ENCODE data around the gene INPP5A.
A peak's percentile ranks its signal among the peaks of the same experiment; 100 is the strongest.

Gene INPP5A

GRCh38 chr10:132541129-132541528 lies 3.5 kb downstream of the INPP5A start:
- H3K36me3 ChIP-seq (ENCODE audit: insufficient read depth, low read length): no peaks in the 10 kb centered on the region
- H3K4me2 ChIP-seq (ENCODE audit: low read depth, low read length, poor library complexity, severe bottlenecking): peak overlapping the region; percentile 95
- H3K79me2 ChIP-seq (ENCODE audit: insufficient read depth, low read length): peaks cover 88% of the 10 kb centered on the region
- H3K9me2 ChIP-seq (replicated peaks; ENCODE audit: low read depth, low read length): no peaks in the 10 kb centered on the region
- peaks cover 8% of the 10 kb centered on the region; the same call in 1 of the 2 replicates for H3F3A ChIP-seq (ENCODE audit: low read depth)
- TF ChIP-seq EZH2phosphoT487 (IDR thresholded peaks at IDR 0.05; ENCODE audit: borderline replicate concordance): no peak
- TF ChIP-seq, protein P1, sequence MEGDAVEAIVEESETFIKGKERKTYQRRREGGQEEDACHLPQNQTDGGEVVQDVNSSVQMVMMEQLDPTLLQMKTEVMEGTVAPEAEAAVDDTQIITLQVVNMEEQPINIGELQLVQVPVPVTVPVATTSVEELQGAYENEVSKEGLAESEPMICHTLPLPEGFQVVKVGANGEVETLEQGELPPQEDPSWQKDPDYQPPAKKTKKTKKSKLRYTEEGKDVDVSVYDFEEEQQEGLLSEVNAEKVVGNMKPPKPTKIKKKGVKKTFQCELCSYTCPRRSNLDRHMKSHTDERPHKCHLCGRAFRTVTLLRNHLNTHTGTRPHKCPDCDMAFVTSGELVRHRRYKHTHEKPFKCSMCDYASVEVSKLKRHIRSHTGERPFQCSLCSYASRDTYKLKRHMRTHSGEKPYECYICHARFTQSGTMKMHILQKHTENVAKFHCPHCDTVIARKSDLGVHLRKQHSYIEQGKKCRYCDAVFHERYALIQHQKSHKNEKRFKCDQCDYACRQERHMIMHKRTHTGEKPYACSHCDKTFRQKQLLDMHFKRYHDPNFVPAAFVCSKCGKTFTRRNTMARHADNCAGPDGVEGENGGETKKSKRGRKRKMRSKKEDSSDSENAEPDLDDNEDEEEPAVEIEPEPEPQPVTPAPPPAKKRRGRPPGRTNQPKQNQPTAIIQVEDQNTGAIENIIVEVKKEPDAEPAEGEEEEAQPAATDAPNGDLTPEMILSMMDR (conservative IDR thresholded peaks at IDR 0.05; ENCODE audit: low read length): no peak
- no peaks in the 10 kb centered on the region for H3K9me3 ChIP-seq (ENCODE audit: insufficient read depth, low read depth, low read length)
- no peak overlapping the region for H2AFZ ChIP-seq (ENCODE audit: low read length)
- H3K9ac ChIP-seq (ENCODE audit: low read depth, low read length, poor library complexity, severe bottlenecking): peak overlapping the region; percentile 79
- H3K4me1 ChIP-seq (ENCODE audit: insufficient read depth, low read length, poor library complexity, severe bottlenecking): peaks cover 74% of the 10 kb centered on the region
- no peaks in the 10 kb centered on the region for H3K27me3 ChIP-seq (ENCODE audit: insufficient read depth, low read length, poor library complexity, severe bottlenecking)
- peak overlapping the region; percentile 92 for H3K4me3 ChIP-seq (ENCODE audit: low read length, poor library complexity, severe bottlenecking)
- peaks cover 36% of the 10 kb centered on the region for H4K20me1 ChIP-seq (ENCODE audit: insufficient read depth, low read length, poor library complexity, severe bottlenecking)

- Histone ChIP-seq H3K4me3 (ENCODE audit: low read length, poor library complexity, severe bottlenecking) (peak overlapping the region; percentile 92), H3K4me1 (ENCODE audit: insufficient read depth, low read length, poor library complexity, severe bottlenecking) (peaks cover 75% of the 10 kb centered on the region), H2AFZ (ENCODE audit: low read length) (no peak overlapping the region), H3K9me2 (replicated peaks; ENCODE audit: low read depth, low read length) (no peaks in the 10 kb centered on the region), H3K27me3 (ENCODE audit: insufficient read depth, low read length, poor library complexity, severe bottlenecking) (no peaks in the 10 kb centered on the region), H3K9ac (ENCODE audit: low read depth, low read length, poor library complexity, severe bottlenecking) (peak overlapping the region; percentile 79), H3F3A (ENCODE audit: low read depth) (peaks cover 8% of the 10 kb centered on the region; the same call in 1 of the 2 replicates), H3K36me3 (ENCODE audit: insufficient read depth, low read length) (no peaks in the 10 kb centered on the region), H3K79me2 (ENCODE audit: insufficient read depth, low read length) (peaks cover 88% of the 10 kb centered on the region), H3K4me2 (ENCODE audit: low read depth, low read length, poor library complexity, severe bottlenecking) (peak overlapping the region; percentile 95), H4K20me1 (ENCODE audit: insufficient read depth, low read length, poor library complexity, severe bottlenecking) (peaks cover 36% of the 10 kb centered on the region), H3K9me3 (ENCODE audit: insufficient read depth, low read depth, low read length) (no peaks in the 10 kb centered on the region)
- TF ChIP-seq, protein P1 (conservative IDR thresholded peaks at IDR 0.05; ENCODE audit: low read length): no peak
- TF ChIP-seq EZH2phosphoT487 (IDR thresholded peaks at IDR 0.05; ENCODE audit: borderline replicate concordance): no peak
Measured at GRCh38 chr10:132541601-132542011, 4.0 kb downstream of the INPP5A start.

GRCh38 chr10:132542086-132542775 lies 4.6 kb downstream of the INPP5A start:
- H3K79me2 ChIP-seq (ENCODE audit: insufficient read depth, low read length): peaks cover 93% of the 10 kb centered on the region
- TF ChIP-seq, protein P1 (conservative IDR thresholded peaks at IDR 0.05; ENCODE audit: low read length): no peak
- TF ChIP-seq EZH2phosphoT487 (IDR thresholded peaks at IDR 0.05; ENCODE audit: borderline replicate concordance): no peak
- H3K9ac ChIP-seq (ENCODE audit: low read depth, low read length, poor library complexity, severe bottlenecking): peak overlapping the region; percentile 79
- no peak overlapping the region for H2AFZ ChIP-seq (ENCODE audit: low read length)
- no peaks in the 10 kb centered on the region for H3K9me3 ChIP-seq (ENCODE audit: insufficient read depth, low read depth, low read length)
- H3K4me2 ChIP-seq (ENCODE audit: low read depth, low read length, poor library complexity, severe bottlenecking): peak overlapping the region; percentile 95
- peaks cover 8% of the 10 kb centered on the region; the same call in 1 of the 2 replicates for H3F3A ChIP-seq (ENCODE audit: low read depth)
- H3K9me2 ChIP-seq (replicated peaks; ENCODE audit: low read depth, low read length): no peaks in the 10 kb centered on the region
- peaks cover 33% of the 10 kb centered on the region for H4K20me1 ChIP-seq (ENCODE audit: insufficient read depth, low read length, poor library complexity, severe bottlenecking)
- no peaks in the 10 kb centered on the region for H3K36me3 ChIP-seq (ENCODE audit: insufficient read depth, low read length)
- peak overlapping the region; percentile 92 for H3K4me3 ChIP-seq (ENCODE audit: low read length, poor library complexity, severe bottlenecking)
- H3K27me3 ChIP-seq (ENCODE audit: insufficient read depth, low read length, poor library complexity, severe bottlenecking): no peaks in the 10 kb centered on the region
- peaks cover 81% of the 10 kb centered on the region for H3K4me1 ChIP-seq (ENCODE audit: insufficient read depth, low read length, poor library complexity, severe bottlenecking)

All from Loucy (cell line).